HCEC 1CT (cell line): ENCODE measurements around the gene MSI2.
A peak's percentile ranks its signal among the peaks of the same experiment; 100 is the strongest.

ENCODE experiments used
- DNase-seq: peaks from one replicate; pipeline ENCODE4 v3.0.0-alpha.2; 2017

MSI2 gene

DNA sequence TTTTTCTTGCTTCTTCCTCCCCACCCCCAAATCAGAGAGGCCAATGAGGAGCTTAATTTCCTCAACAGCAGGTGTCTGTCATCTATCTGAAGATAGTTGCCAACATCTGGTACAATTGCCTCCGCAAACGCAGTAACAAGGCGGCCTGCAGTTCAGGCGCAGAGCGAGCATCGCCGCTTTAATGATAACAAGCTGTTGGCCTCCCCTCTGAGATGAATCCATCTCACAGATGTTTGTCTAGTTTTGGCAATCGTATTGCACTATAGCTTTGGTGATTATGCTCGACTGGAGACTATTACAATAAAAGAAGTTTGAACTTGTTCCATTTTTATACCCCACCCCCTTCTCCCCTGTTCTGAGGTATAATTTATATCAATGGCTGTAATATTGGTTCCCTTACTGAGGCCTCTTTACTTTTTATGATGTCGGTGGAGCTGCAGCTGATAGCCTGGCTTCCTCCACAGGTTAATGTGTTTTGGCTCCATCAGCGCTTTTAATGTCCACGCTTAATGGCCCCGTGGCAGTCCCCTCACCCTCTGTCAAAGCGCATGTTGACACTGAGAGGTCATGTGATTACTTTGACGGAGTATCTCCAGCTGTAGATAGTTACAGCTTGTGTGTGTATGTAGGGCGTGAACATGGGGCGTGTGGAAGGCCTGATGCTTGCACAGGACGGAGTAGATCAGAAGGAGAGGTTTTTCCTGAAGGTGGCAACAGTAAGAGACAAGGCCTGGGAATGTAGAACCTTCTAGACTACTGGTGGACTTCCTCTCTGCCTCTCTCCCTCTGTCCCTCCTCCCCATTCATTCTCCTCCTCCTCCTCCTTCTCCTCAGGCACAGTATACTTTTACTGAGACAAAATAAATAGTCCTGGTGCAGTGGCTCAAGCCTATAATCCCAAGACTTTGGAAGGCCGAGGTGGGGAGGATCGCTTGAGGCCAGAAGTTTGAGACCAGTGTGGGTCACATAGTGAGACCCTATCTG is 164.7 kb downstream of the MSI2 start:
- no peak for DNase-seq

DNA sequence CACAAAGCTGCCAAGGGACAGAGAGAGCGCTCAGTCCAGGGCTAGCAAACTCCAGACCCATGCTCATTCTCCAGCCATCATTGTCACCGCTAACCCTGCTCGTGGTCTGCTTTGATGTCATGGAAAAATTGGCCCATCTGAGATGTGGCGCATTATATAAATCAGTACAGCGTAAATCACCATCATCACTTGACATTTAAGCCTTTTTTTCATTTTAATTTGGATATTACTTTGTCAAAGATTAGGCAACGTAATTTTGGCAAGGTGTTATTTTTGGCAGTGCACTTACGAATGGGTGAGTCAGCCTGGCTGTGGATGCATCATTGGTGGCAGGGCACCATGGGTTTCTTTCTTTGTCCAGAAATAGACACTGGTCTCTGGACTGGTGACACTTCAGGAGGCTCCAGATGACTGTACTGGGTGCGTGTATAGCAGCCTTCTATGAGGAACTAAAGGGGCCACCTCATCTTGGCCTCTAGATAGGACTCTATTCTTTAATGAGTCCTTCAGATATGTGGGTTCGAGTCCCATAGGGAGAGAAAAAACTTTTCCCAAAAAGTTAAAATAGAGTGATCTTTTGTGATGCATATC is 166.3 kb downstream of the MSI2 start:
- DNase-seq = peak; percentile 47

DNA sequence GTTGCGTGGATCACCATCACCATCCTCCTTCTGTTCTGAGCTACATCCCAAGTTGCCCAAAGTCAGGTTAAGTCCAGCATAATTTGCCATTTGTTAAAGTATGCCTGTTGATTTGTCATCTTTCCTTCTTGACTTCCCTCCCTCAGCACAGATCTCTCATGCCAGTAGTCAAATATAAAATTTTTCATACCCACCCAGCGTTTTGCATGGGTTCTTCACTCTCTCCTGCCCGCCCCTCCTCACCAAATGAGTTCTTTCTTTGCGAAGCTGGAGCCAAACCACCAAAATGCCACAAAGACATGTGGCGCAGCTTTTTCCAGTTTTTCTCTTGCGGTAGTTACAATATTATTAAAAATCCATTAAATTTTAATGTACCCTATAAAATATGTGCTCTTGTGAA is 167.2 kb downstream of the MSI2 start:
- no peak for DNase-seq

DNA sequence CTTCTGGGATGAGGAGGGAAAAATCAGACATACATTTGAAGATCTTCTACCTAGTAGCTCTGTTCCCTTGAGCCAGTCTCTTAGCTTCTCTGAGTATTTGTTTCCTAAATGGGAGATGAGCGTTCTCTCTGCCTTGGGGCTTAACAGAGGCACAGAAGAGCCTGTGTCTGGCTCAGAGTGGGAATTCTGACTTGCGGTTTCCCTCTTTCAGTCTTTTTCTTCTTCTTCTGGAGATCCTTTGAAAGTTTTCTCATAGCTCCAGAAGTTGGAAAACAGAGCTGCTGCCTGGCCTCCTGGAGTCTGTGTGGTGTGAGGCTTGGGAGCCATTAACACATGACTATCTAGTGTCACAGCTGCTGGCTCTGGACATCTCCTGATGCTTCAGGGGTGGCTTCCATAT is 167.9 kb downstream of the MSI2 start:
- no peak for DNase-seq

DNA sequence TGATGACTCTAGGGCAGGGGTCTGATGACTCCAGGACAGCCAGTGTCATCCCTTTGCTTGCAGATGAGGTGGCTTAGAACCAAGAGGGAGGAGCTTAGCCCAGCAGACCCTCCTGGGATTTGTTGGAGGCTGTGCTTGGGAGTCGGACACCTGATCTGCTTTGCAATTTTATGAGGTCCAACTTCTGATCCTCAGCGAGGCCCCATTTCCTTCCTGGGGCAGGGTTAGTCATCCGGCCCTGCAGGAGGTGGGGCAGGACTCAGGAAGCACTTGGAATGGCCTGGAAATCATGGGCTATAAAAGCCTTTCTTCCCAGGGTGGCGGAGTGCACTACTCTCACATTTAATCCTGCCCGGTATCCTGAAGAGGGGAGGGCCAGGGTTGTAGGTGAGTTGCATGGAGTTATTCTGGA is 168.5 kb downstream of the MSI2 start:
- DNase-seq = peak; percentile 50

DNA sequence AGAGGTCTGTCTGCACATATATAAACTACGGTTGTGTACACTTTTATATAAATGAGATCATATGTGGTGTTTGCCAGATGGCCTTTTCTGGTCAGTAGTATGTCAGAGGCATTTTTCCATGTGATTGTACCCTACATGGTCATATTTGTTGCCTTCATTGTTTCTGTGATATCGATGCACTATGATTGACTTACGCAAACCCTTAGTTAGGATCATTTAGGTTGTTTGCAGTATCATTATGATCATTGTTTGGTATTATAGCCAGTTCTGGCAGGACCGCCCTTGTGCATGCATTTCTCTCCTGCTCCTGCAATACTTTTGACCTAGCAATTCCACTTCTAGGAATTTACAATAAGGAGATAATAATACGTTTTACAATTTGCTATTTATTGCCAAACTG is 169.1 kb downstream of the MSI2 start:
- no peak for DNase-seq

DNA sequence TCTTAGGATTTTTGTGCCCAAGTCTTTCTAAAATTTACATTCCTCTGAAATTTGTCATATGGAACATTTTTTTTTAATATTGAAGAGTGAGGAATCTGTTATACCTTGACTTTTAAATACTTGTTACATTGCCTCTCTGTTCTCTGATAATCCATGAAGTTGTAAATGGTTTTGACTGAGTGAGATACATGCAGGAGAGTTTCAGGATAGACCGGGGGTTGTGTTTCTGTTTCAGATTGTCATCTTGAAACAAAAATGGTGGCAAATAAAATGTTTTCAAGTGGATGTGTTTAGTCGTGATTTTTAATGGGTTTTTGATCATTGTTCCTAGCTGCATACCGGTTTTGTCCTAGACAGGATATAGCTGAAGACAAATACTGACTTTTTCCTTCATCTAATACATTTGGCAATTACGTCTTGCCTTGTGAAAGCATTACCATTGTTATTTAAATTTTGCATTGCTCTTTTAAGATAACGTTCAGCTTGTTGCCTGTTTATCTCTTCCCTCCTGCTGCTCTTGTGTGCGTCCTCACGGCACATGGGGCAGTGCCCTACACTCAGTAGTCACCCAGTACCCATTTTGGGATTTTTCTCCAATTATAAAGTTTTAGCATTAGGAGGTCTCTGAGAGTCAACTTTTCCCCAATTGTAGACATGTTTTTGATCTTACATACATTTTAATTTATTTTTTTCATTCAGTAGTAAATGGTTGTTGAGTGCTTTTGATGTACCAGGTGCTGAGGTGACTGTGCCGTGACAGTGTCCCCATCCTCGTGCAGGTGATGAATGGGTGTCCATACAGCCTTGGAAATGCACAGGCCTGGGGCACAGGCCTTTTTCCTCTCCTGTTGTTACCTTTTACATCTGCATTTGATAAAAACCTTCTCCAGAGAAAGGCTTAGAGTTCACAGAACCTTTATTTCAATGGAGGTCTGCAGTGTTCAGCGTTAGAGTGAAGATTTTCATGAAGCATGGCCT is 169.9 kb downstream of the MSI2 start:
- DNase-seq = no peak

DNA sequence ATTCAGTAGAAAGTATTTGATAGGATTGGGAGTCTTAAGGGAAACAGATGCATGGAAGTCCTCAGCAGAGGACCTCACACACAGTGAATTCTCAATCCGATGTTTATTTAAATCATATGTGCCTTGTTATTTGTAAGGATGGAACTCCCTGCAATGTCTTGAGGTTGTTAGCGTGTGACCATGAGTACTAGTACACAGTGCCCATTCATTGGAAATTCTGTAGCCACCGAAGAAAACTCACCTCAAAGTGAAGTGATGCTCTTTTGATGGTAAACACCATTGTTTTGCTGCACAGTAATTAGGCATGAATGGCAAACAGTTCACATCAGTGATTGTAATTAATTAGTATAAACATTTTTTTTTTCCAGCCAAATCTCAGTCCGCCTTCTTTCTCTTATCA is 173.6 kb downstream of the MSI2 start:
- no peak for DNase-seq

DNA sequence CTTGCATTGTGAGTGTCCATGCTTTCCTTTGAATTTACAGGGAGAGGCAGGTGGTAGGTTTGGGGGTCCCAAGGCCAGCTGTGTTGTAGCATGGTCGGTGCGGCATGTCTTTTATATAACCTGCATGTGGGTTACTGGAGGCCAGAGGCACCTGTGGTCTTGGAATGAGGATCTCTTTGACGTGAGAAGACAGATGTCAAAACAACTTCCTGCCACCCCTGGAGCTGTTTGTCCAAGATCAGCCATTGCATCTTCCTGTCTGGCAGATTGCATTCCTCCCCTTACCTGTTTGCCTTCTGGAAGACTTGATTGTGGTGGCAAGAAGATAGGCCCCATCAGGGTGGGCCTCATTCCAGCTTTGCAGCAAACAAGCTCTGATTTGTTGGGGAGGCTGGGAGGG is 175.1 kb downstream of the MSI2 start:
- DNase-seq = no peak

DNA sequence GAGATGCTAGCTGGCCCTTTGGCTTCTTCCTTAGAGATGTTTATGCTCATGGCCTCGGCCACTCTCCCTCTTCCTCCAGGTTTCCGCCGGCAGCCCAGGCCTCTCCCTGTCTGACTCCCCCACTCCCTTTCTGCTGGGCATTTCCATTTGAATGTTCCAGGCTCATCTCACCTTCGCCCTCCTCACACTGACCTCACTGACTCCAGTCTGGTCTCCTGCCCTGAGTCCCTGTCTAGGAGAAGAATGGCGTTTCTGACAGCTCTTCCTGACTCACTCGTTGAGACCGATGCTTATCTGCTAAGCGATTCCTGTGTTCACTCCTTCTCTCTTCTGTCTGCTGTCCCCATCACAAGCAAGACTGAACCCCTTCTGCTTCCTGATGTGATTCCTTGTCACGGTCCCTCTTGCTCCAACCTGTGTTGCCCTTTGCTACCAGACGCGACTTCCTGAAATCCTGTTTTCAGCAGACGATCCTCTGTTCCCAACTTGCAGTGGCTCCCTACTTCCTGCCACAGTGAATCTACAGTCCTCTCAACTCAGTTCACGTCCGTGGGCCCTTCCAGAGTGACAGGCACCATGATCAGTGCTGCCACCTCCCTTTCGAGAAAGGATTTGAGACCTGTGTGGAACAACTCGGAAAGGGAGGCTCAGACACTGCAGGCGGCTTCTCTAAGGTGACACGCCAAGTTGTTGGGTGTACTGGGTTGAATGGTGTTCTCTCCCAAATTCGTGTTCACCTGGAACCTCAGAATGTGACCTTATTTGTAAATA is 176.4 kb downstream of the MSI2 start:
- DNase-seq = no peak

DNA sequence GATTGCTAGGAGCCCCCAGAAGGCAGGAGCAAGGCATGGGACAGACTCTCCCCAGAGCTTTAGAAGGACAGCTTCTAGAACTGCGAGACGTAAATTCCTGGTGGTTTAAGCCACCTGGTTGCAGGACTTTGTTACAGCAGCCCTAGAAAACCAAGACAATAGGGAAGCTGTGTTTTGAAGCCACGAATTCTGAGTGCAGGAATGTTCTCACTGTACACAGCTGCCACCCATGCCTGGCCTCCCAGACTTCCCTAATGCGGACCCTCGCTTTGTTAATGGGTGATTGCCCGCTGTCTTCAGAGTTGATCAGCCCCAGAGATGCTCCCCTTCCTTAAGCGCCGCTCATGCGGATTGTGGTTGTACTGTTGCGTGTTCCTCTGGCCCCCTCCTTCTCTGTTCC is 177.1 kb downstream of the MSI2 start:
- no peak for DNase-seq

DNA sequence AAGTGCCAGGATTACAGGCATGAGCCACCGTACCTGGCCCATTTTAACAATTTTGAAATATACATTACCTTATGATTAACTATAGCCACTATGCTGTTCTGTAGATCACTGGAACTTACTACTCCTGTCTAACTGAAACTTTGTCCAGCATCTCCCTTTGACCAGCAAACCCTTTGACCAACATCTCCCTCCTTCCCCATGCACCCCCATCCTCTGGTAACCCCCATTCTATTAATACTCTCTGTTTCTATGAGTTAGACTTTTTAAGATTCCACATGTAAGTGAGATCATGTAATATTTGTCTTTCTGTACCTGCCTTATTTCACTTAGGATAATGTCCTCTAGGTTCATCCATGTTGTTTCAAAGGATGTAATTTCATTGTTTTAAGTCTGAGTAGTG is 178.0 kb downstream of the MSI2 start:
- no peak for DNase-seq

DNA sequence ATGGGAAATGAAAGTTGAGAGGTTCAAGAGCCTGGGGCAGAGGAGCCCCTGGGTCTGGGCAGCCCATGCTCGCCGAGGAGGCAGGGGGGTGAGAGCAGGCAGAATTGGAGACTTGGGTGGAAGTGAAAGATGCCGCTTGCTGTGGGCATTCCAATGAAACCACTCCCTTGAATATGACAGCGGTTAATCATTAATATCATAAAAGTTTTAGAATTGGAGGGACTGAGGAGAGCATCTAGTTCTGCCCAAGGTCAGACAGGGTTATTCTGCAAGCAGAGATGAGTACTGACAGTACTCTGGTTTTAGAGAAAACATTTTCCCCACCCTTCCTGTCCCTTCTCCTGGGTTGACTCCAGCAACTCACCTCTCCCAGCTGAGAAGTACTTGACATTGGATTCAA is 180.2 kb downstream of the MSI2 start:
- DNase-seq = no peak

DNA sequence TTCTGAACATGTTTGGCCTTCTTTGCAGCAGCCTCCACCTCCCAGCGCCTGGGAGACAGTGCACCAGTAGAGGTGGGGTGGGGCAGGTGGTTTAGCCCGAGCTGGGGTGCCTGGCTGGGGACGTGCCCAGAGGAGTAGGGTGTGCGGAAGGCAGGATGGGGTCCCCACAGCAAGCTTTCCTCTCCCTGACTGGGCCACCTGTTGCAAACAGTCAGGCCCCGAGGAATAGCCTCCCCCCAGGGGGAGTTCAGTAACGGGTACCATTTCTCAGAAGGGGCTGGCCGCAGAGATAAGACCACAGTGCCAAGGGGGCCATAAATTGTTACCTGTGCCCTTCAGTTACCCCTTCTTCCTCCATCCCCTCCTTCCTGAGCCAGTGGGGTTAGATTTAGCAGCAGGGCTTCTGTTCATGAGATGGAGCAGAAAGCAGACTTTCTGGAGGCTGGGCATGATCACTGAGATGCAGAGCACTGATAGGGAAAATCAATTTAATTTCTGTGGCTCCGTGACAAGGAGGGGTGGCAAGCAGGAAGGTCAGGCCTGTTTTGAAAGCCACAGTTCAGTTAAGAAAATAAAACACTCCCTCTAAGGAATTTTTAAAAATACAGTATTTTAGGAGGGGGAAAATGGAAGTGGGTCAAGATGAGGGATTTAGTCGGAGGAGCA is 181.9 kb downstream of the MSI2 start:
- no peak for DNase-seq

DNA sequence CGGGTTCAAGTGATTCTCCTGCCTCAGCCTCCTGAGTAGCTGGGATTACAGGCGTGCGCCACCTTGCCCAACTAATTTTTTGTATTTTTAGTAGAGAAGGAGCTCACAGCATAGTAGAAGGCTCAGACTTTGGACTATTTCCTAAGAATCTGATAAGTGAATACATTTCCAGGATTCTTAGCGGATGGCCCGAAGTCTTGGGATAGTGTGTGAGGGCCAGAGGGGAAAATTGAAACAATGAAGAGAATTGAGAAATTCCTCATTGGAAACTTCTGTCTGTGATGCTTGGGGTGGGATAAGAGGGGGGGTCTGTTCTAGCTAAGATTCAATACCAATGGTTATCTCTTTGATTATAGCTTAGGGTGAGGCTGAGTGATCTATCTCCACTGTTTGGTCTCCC is 183.3 kb downstream of the MSI2 start:
- no peak for DNase-seq

DNA sequence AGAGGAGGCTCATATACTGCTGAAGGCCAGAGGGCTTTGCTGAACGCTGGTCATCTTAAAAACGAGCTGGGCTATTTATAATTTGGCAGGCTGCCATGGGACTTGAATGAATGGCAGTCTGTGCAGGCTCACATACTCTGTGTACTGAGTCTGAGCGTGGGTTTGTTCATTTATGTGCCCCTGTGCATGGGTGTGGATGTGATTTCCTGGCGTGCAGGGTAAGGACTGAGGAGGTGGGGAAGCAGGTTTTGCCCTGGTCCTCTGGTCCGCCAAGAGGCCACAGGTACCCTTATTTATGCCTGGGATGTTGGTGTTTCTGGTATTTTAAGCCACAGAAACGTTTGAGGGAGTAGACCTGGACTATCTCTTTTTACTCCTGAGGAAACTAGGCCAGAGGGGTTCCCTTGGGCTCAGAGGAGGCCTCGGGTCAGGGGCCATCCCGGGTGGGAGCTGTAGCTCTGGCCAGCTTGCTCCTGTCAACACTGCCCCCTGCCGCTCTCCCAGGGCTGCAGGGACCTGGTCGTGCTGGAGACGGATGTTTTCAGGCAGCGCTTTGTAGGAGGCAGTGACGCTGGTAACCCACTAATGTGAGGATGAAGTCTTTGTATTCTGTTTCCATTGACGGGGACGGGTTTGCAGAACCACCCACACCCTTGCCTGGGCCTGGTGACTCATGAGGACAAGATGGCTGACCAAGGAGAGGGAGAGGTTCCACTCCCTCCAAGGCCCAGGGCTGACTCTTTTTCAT is 184.4 kb downstream of the MSI2 start:
- peak; percentile 67 for DNase-seq

DNA sequence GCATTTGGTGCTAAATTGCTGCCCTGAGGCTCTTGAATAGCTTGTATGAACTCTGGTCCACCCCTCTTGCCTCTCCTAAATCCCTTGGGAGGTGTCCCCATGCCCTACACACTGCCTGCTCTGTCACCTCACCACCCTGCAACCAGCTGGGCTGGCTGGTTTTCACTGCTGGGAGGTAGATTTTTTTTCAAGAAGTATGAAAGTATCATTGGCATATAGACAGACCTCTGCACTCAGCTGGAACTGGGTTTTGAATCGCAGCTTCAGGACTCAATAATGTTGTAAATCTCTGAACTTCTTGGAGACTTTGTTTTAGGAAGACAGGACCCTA is 184.9 kb downstream of the MSI2 start:
- DNase-seq = no peak

DNA sequence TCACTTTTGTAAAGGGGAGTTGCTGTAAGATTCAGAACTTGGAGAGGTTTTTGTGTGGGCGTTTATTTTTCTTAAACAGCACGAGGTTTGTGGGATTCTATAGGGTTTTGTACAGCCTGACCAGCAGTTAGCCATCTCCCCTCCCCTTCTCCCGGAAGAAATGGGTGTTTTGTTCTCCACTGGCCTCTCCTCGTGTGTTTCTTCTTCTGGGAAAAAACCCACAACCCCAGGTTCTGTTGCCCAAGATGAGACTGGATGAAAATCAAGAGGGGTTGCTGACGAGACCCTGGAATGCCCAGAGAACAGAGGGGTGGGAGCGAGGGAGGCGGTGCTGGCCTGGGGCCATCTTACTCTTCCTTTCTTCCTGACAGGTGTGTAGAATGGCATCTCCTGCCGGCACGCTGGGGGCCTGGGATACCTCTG is 186.1 kb downstream of the MSI2 start:
- DNase-seq = no peak

DNA sequence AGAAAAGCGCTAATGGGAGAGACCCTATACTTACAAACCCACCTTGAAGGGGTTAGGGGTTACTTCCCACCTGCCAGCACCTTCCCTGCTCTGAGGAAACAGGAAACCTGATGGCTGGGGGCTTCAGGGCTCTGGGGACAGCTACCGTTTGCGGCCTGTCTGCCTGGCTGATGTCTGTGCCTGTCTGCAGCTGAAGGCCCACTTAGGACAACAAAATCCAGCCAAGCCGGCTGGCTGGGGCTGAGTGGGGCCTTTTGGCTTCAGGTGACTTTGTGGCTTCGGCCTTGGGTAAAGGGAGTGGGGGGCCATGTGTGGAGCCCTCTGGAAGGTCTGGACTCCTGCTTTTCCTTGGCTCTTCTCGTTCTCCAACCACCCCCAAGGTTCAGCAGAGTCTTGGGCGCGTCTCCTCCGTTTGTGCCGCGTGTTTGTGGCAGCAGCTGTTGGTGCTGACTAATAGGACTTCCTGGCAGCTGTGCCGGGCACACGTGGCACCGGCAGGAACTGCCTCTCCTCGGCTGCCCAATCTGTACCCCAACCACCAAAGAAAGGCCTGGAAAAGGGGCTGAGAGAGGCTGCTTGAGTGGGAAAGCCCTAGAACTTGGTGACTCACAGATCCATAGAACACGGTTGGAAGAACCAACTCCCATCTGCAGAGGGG is 186.7 kb downstream of the MSI2 start:
- no peak for DNase-seq

DNA sequence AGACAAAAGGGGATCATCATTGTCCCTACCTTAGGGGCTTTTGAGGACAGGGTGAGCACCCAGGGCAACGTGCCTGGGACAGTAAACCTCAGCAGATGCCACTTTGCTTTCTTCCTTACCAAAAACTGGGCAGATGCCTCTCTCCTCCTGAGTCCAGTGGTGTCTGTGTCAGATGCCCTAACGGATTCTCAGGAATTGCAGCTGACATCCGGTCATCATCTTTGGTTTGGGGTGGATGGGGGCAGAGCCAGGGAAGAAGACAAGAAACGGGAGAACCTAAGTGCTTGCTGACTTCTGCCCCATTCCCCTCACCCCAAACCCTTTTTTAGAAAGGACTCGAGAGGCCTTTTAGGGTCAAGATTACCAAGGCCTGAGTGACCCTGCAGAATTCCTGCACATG is 187.5 kb downstream of the MSI2 start:
- DNase-seq = no peak
